ENCODE results near the gene DPP8. TPM values are rescaled to one million over a fixed set of nuclear protein-coding genes. Genes with fewer than 3 reads are reported as not detected.

Gene DPP8
- 25.3 and 25.6 TPM in 2 replicates for total RNA-seq

DNA sequence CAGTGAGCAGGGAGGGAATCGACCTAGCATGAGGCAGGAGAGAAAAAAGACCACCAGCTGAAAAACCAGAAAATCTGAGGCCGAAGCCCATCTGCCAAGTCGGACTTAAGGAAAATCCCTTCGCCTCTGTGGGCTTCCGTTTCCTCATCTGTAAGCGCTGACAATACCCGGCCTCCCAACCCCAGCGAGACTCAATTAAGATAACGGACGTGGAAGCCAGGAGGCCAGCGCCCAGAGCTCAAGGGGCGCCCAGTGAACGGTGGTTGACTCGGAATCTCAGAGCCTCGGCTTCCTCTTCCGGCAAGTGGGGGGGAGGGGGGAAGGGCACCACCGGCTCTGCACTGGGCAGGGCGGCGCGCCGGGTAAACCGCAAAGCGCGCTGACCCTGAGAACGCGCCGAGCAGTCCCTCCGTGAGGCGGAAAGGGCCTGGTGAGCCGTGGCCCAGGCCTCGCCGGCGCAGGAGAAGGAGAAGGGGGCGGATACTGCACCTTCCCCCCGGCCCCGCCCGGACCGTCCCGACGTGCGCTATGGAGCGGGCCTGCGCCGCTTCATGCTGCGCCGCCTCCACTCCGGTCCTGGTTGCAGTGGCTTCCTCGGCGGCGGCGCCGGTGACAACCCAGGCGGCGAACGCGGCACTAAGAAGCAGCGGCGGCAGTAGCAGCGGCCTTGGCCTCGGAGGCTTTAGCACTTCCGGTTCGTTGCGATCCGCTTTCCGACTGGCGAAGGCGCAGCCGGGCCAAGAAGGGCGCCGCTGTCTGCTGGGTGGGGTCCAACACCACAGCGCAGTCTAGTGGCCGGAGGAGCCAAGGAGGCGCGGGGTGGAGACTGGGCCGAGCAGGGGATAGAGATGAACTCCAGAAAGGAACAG lies at the start of gene DPP8:
Gene DPP8 (minus strand): TSS at position 693 of the 869 bp plus-strand sequence. CDS start 5,136 bp downstream, outside the sequence.

GRCh38 chr15:65530318-65531111 lies 13.0 kb upstream of the DPP8 start, which contains the start of gene HACD3:
TSS of gene HACD3 (plus strand) at chr15:65530463. CDS start at chr15:65530632, 169 bp downstream.

Other genes with a start within 250 kb of the DPP8 start
- gene PARP16, start 230.8 kb downstream of the DPP8 start, total RNA-seq, result 4.4 and 8.5 TPM in 2 replicates
- not detected in 2 replicates for gene RNU5A-1, start 221.6 kb downstream of the DPP8 start, total RNA-seq
- gene RNU5B-1, start 213.0 kb downstream of the DPP8 start, total RNA-seq, result not detected in 2 replicates
- gene IGDCC3, start 139.7 kb downstream of the DPP8 start, total RNA-seq, result 0.08 TPM in 1 of 2 replicates, not detected in the other
- 0.88 and 4.7 TPM in 2 replicates for gene IGDCC4, start 94.7 kb downstream of the DPP8 start, total RNA-seq
- 64.4 and 74.7 TPM in 2 replicates for gene HACD3, start 12.8 kb upstream of the DPP8 start, total RNA-seq
- 29.9 and 50.4 TPM in 2 replicates for gene INTS14, start 93.4 kb upstream of the DPP8 start, total RNA-seq
- 4.3 and 13.0 TPM in 2 replicates for gene SLC24A1, start 104.2 kb upstream of the DPP8 start, total RNA-seq

Measured in epithelial cell of alveolus of lung (primary cell).